Fibroblast of lung (primary cell): ENCODE data around the gene NCBP3. TPM values are rescaled to one million over a fixed set of nuclear protein-coding genes. Genes with fewer than 3 reads are reported as not detected.
"Not testable (repeated sequence)": the region's sequence is repeated elsewhere in the genome, so short reads cannot be mapped to it uniquely, and the experiment has no call there.

Experiments used
- DNase-seq, 2 donors: peaks; one replicate each; pipeline versions ENCODE4 v3.0.0 to v3.0.0-alpha.2; 2010; ENCODE audit warnings: low read depth in 2 of 2
- H2AFZ ChIP-seq: 2 replicates; pipeline ENCODE4 v1.5.1; 2012; ENCODE audit warnings: low read length, control low read depth, inconsistent platforms
- H3K27ac ChIP-seq: 2 replicates; pipeline ENCODE4 v1.5.1; 2011; ENCODE audit warnings: low read length, control low read depth; ENCODE audit not compliant: insufficient read depth
- H3K27me3 ChIP-seq: 2 replicates; pipeline ENCODE4 v1.5.1; 2011; ENCODE audit warnings: mild to moderate bottlenecking, low read length; ENCODE audit not compliant: control insufficient read depth, insufficient read depth
- H3K36me3 ChIP-seq: 2 replicates; pipeline ENCODE4 v1.5.1; 2011; ENCODE audit warnings: low read length; ENCODE audit not compliant: control insufficient read depth, insufficient read depth
- H3K4me1 ChIP-seq: 2 replicates; pipeline ENCODE4 v1.5.1; 2011; ENCODE audit warnings: low read length; ENCODE audit not compliant: control insufficient read depth, insufficient read depth; ENCODE audit errors: extremely low read depth
- H3K4me2 ChIP-seq: 2 replicates; pipeline ENCODE4 v1.5.1; 2011; ENCODE audit warnings: low read length, control low read depth; ENCODE audit not compliant: insufficient read depth; ENCODE audit errors: extremely low read depth
- H3K4me3 ChIP-seq, 4 experiments: fragments of 200-600 bp in 1 of 4; sonication (generic) in 1 of 4; replicated peaks in 1 of 4; 2 replicates each; pipeline ENCODE4 v1.5.1; 2011 to 2016; ENCODE audit warnings: low read length in 4 of 4, low read depth in 3 of 4, mild to moderate bottlenecking in 3 of 4, control low read depth in 2 of 4, inconsistent platforms in 1 of 4, mixed read lengths in 1 of 4; ENCODE audit not compliant: insufficient read depth in 1 of 4; ENCODE audit errors: control extremely low read depth in 1 of 4
- H3K79me2 ChIP-seq: 2 replicates; pipeline ENCODE4 v1.5.1; 2012; ENCODE audit warnings: mild to moderate bottlenecking, low read length, inconsistent platforms; ENCODE audit not compliant: control insufficient read depth, insufficient read depth
- H3K9ac ChIP-seq: 2 replicates; pipeline ENCODE4 v1.5.1; 2011; ENCODE audit warnings: mild to moderate bottlenecking, low read length, control low read depth; ENCODE audit not compliant: insufficient read depth
- H3K9me3 ChIP-seq: 2 replicates; pipeline ENCODE4 v1.5.1; 2012; ENCODE audit warnings: low read depth, low read length; ENCODE audit not compliant: control insufficient read depth, insufficient read depth
- H4K20me1 ChIP-seq: 2 replicates; pipeline ENCODE4 v1.5.1; 2011; ENCODE audit warnings: low read length; ENCODE audit not compliant: control insufficient read depth, insufficient read depth; ENCODE audit errors: extremely low read depth
- EZH2 ChIP-seq: IDR thresholded peaks from 2 replicates; pipeline ENCODE4 v1.5.1; 2012; ENCODE audit warnings: low read length, control low read depth, mild to moderate bottlenecking; ENCODE audit errors: missing control alignments
- polyA plus RNA-seq, 2 donors: library from polyadenylated mRNA; depleted of rRNA in 1 of 2; stranded (reverse) in 1 of 2; unstranded in 1 of 2; fragments of >200 nt; gene quantifications; 2 replicates each; pipeline ENCODE4 v1.2.1, GENCODE V29; 2011 to 2012; ENCODE audit warnings: missing spikeins in 1 of 2
- total RNA-seq: library from RNA; depleted of rRNA; stranded (reverse); fragments of >200 nt; gene quantifications from 2 replicates; pipeline ENCODE4 v1.2.1, GENCODE V29; 2014
- TF ChIP-seq, protein P1 (sequence below), 2 donors: IDR thresholded peaks in 1 of 2; conservative IDR thresholded peaks in 1 of 2; 1 replicate in 1 of 2; 2 replicates in 1 of 2; pipeline ENCODE4 v1.5.1; 2011 to 2012; ENCODE audit warnings: low read length in 2 of 2, control low read depth in 1 of 2, inconsistent platforms in 1 of 2, low read depth in 1 of 2, mild to moderate bottlenecking in 1 of 2

Gene NCBP3
- total and polyA plus RNA-seq, 2 donors (not counting 1 experiment from before 2014, with no cell fraction given): 20.4 to 23.3 TPM

DNA sequence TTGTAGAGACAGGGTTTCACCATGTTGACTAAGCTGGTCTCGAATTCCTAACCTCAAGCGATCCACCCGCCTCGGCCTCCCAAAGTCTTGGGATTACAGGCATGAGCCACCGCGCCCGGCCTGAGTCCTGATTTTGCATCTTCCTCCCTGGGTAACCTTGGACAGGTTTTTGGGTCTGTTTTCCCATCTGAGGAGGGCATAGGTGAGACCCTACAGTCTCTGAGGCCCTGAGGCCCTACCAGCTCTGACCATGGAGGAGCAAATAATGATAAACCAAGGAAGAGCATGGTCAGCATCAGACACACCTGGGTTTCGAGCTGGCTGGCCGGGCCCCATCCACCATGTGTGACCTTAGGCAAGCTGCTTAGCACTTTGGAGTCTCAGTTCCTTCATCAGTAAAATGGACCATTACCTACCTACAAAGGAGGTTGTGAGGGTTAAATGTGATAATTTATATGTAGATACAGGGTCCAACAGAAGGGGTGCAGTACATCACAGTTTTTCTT is 1.2 kb upstream of the NCBP3 start:
- Histone ChIP-seq H3K4me2 (no peak overlapping the region), H3K27me3 (peaks cover 6% of the 10 kb centered on the region), H3K4me3 (no peak overlapping the region), H3K79me2 (peaks cover 28% of the 10 kb centered on the region), H3K9ac (no peak overlapping the region), H3K36me3 (peaks cover 3% of the 10 kb centered on the region), H3K9me3 (no peaks in the 10 kb centered on the region), H4K20me1 (no peaks in the 10 kb centered on the region), H3K27ac (no peak overlapping the region), H3K4me1 (no peaks in the 10 kb centered on the region), H2AFZ (no peak overlapping the region)
- TF ChIP-seq EZH2: no peak
- TF ChIP-seq, protein P1, sequence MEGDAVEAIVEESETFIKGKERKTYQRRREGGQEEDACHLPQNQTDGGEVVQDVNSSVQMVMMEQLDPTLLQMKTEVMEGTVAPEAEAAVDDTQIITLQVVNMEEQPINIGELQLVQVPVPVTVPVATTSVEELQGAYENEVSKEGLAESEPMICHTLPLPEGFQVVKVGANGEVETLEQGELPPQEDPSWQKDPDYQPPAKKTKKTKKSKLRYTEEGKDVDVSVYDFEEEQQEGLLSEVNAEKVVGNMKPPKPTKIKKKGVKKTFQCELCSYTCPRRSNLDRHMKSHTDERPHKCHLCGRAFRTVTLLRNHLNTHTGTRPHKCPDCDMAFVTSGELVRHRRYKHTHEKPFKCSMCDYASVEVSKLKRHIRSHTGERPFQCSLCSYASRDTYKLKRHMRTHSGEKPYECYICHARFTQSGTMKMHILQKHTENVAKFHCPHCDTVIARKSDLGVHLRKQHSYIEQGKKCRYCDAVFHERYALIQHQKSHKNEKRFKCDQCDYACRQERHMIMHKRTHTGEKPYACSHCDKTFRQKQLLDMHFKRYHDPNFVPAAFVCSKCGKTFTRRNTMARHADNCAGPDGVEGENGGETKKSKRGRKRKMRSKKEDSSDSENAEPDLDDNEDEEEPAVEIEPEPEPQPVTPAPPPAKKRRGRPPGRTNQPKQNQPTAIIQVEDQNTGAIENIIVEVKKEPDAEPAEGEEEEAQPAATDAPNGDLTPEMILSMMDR (conservative IDR thresholded peaks at IDR 0.05 in 1 of 2, IDR thresholded peaks at IDR 0.05 in 1 of 2; ENCODE audit: low read depth in 1 of 2, low read length in 2 of 2): no peak
- no peak for DNase-seq

DNA sequence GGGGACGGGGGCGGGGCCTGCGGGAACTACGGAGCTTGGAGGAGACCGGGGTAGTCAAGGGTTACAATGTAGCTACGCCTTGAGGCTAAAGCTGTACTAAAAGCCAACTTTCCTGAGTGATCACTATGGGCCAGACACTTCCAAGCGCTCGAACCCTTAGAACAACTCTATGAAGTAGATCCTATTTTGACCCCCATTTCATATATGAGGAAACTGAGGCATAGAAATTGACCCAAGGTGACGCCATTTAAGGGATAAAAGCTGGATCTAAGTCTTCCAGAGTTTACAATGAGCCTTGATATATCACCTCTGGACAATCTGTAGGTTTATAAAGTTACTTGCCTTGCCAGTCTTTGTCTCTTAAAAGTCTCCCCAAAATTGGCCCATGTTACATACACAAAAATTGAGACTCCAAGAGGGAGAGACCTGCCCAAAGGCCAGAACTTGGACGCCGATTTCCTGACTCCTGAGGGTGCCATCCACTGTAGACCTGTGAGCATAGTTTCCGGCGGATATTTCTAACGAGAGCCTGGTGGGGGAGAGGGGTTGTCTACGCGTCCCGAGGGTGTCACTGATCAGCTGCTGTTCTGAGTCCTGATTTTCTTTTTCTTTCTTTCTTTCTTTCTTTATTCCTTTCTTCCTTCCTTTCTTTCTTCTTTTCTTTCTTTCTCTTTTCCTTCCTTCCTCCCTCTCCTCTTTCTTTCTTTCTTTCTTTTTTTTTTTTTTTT is 555 bp upstream of the NCBP3 start:
- Histone ChIP-seq H3K79me2 (peaks cover 28% of the 10 kb centered on the region), H3K27ac (no peak overlapping the region), H3K36me3 (peaks cover 3% of the 10 kb centered on the region), H3K9me3 (no peaks in the 10 kb centered on the region), H3K4me3 (peak overlapping the region in 2 of 4 experiments; percentile 21 to 51), H3K4me1 (no peaks in the 10 kb centered on the region), H3K4me2 (peak overlapping the region; percentile 28), H3K9ac (no peak overlapping the region), H2AFZ (peak overlapping the region; percentile 6), H4K20me1 (no peaks in the 10 kb centered on the region), H3K27me3 (peaks cover 5% of the 10 kb centered on the region)
- no peak for TF ChIP-seq EZH2
- TF ChIP-seq, protein P1 (conservative IDR thresholded peaks at IDR 0.05 in 1 of 2, IDR thresholded peaks at IDR 0.05 in 1 of 2; ENCODE audit: low read depth in 1 of 2, low read length in 2 of 2): no peak
- no peak for DNase-seq

DNA sequence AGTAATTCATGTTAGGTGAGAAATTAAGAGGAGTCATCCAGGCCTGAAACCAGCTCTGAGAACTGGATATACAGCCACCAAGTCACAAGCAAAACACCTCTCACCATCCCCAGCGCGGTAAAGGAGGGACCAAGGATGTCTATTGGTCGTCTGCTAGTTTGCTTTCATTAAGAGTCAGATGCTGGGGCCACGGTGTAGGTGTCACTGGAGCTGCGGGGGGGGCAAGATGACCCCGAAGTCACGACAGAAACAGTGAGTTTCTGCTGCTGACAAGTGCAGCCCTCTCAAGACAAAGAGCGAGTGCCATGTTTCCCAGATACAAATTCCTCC is 790 bp downstream of the NCBP3 start:
- TF ChIP-seq EZH2: no peak
- TF ChIP-seq, protein P1 (conservative IDR thresholded peaks at IDR 0.05 in 1 of 2, IDR thresholded peaks at IDR 0.05 in 1 of 2; ENCODE audit: low read depth in 1 of 2, low read length in 2 of 2): no peak
- Histone ChIP-seq H3K36me3 (peaks cover 3% of the 10 kb centered on the region), H3K4me3 (peak overlapping the region; percentile 67 to 92 (median 83)), H3K9ac (peak overlapping the region; percentile 94), H3K4me1 (no peaks in the 10 kb centered on the region), H3K79me2 (peaks cover 28% of the 10 kb centered on the region), H3K9me3 (no peaks in the 10 kb centered on the region), H4K20me1 (no peaks in the 10 kb centered on the region), H3K27me3 (peaks cover 4% of the 10 kb centered on the region), H3K4me2 (peak overlapping the region; percentile 89), H3K27ac (peak overlapping the region; percentile 80), H2AFZ (no peak overlapping the region)
- DNase-seq: peak; percentile 8 to 15

DNA sequence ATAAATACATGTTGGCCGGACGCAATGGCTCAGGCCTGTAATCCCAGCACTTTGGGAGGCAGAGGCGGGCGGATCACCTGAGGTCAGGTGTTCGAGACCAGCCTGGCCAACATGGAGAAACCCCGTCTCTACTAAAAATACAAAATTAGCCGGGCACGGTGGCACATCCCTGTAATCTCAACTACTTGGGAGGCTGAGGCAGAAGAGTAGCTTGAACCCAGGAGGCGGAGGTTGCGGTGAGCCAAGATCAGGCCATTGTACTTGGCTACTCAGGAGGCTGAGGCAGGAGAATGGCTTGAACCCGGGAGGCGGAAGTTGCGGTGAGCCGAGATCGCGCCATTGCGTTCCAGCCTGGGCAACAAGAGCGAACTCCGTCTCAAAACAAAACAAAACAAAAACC is 1.5 kb downstream of the NCBP3 start:
- H3K36me3 ChIP-seq, H3K27ac ChIP-seq, H3K4me2 ChIP-seq, H3K9ac ChIP-seq, H3K9me3 ChIP-seq, H3K4me1 ChIP-seq, H2AFZ ChIP-seq, H3K27me3 ChIP-seq, DNase-seq, H4K20me1 ChIP-seq: not testable (repeated sequence)
- Histone ChIP-seq H3K79me2 (peaks cover 30% of the 10 kb centered on the region), H3K4me3 (peak overlapping the region in 1 of 4 experiments; percentile 92)
